TTC549 (cell line): ENCODE results near the gene DBT.

Experiments
- FAIRE-seq: peaks from 2 replicates; lab custom pipeline; 2012; peaks lifted over from hg19 to GRCh38; lab: Jason Lieb, UNC

Gene DBT

DNA sequence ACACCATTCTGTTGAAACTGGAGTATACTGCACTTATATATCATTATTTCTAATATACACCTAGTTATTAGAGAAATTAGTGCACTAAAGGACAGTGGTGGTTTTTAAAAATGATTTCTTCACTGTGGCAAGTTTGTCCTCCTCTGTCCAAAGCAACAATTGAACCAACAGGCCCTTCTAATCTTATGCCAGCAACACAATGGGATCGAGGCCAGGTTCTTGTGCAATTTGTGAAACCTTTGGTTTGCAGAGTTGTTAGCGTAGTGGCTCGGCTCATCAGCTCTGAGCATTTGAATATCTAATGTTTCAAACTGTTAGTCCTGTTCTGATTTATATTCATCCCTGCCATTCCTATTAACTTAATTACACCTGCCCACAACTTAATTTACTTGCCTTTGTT, 61.7 kb downstream of the DBT start:
- no peak for FAIRE-seq

- FAIRE-seq: no peak
Measured at GRCh38 chr1:100184536-100184935, 65.1 kb downstream of the DBT start.

- no peak for FAIRE-seq
Measured at GRCh38 chr1:100183370-100183769, 66.3 kb downstream of the DBT start.

DNA sequence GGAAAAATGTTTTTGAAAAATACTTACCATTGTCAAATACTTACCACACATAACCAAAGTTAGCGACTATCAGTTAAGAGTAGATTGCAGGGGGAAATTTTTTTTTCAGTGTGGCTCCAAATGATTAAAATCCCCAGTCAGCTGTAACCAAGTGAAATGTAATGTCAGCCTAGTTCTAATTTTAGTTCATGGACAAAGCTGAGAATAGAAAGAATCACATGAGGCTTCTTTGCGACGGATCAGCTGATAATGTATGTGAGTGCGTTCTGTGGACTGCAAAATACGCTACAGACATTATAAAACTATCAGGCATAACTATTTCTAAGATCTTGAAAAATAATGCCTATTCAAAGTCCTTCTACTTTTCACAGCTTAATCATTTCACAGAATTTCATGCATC, 71.5 kb downstream of the DBT start, which contains the start of gene LRRC39:
TSS of gene LRRC39 (minus strand) at position 166 of the 400 bp plus-strand sequence. CDS start 9,740 bp downstream, outside the sequence.
- FAIRE-seq: no peak

GRCh38 chr1:100177295-100178041, 72.2 kb downstream of the DBT start:
- FAIRE-seq: no peak

DNA sequence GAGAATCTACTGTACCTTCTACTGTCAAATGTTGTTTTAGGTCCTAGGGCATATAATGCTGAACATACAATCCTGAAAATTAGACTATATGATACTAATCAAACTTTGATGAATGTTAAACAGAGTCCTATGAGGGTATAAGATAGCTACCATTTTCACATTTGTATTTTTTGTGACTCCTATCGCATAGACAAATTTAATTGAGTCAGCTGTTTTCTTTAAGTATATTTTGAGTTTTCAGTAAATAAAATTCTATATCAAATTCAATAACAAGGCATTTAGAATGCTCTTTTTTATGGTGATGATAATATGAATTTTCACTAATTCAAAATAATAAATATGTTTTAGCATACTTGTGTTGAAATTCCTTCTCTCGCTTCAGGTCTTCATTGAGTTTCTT, 81.6 kb downstream of the DBT start:
- no peak for FAIRE-seq

- no peak for FAIRE-seq
Measured at GRCh38 chr1:100164702-100165101, 84.9 kb downstream of the DBT start.

DNA sequence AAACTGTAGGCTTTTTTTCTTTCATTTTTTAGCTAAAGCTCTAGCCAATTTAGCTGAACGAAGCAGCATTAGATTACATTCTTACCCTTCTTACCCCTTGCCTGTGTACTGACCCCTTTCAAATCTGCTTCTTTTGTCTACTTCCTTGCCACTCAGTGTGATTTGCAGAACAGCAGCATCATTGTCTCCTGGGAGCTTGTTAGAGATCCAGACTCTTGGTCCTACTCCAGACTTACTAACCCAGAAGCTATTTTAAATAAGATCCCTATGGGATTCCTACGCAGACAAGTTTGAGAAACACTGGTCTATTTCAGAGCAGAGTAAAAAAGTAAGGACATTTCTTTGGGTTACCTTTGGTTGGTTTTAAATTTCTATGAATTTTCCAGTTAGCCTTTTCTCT, 85.4 kb downstream of the DBT start:
- FAIRE-seq: no peak

DNA sequence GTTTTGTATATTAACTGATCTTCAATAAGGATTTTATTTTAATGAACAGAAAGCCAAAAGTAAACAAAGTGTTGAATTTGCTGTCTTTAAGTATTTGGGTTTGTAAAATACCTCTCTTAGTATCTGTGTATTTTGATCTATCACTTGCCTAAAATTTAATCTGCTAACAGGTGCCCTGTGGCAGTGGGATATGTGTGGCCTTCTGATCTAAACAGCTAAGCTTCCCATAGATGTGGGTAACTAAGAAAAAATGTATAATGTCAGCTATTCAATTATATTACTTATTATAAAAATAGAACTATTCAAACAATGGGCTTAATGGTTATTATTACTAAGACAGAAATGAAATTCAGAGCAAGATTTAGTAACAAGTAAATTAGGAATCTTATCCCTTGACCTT, 86.8 kb downstream of the DBT start:
- FAIRE-seq: no peak

GRCh38 chr1:100152271-100152670, 97.4 kb downstream of the DBT start:
- no peak for FAIRE-seq

DNA sequence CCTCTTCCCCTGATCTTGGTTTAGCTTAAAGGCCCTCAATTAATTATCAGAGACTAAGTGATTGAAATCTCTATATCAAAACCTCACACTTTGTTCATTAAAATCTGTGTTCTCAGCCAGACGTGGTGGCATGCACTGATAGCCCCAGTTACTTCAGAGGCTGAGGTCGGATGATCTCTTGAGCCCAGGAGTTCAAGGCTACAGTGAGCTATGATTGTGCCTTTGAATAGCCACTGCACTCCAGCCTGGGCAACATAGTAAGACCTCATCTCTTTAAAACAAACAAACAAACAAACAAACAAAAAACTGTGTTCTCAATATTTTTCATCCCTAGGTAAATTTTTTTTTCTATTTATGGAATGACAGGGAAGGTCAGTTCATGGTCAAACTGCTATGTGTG, 98.0 kb downstream of the DBT start:
- no peak for FAIRE-seq

DNA sequence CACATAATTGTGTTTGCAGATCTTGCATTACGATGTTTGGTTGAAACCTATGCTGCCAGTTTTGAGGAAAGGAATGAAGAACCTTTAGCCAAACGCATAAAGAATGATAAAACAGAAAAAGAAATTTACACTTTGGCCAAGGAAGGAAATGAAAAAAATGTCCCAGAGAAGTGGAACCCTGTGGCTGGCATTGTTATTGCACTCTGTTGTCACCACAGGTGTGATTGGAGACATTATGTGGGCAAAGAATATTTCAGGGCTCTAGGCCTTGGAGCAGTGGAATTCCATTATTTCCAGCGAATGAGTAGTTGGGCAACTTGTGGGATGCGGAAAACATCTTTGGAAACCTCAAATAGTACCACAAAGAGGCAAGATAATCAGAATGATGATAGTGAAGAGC, 101.8 kb downstream of the DBT start:
- no peak for FAIRE-seq

DNA sequence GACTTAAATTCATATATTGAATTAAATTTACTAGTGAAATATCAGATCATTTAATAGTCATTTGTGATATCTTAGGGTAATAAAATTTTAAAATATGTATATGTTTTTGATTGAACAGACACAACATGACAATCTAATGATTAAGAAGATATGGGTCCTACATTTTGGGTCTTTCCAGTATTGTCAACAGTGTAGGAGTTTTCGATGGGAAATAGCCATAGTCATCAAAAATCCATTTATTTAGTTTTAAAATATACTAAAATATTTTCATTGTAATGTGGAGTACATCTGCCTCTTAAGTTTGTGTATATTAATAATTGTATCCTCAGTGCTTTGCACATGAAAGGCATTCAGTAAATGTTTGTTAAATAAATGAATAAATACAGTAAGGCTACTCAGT, 102.7 kb downstream of the DBT start:
- peak; percentile 45 for FAIRE-seq

- FAIRE-seq: no peak
Measured at GRCh38 chr1:100145116-100145515, 104.5 kb downstream of the DBT start.

DNA sequence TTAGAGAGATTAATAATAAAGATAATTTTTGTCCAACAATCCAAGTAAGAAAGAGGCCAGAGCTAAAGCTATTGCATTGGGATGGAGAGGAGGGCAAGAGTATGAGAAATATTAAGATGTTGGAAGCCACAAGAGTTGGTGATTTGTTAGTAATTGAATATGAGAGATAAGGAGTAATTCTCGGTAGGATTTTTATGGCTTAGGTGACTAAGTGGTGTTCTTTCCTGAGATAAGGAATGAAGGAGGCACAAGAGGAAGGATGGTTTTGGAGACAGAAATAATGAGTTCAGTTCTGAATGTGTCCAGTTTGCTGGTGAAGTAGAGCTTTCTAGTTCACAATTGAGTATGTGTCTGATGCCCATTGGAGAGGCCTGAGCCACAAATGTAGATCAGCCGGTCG, 107.3 kb downstream of the DBT start:
- no peak for FAIRE-seq

GRCh38 chr1:100141192-100141591, 108.4 kb downstream of the DBT start:
- FAIRE-seq: no peak

GRCh38 chr1:100137602-100138001, 112.0 kb downstream of the DBT start:
- FAIRE-seq: no peak
